H54 (cell line): ENCODE results near the gene TCF19.

ENCODE experiments used
- DNase-seq: peaks from one replicate; pipeline ENCODE4 v3.0.0; 2011; ENCODE audit warnings: low spot score, mixed read lengths; ENCODE audit not compliant: insufficient read length
- FAIRE-seq: peaks from 3 replicates; lab custom pipeline; 2011; peaks lifted over from hg19 to GRCh38; lab: Jason Lieb, UNC
- POLR2A ChIP-seq: IDR thresholded peaks from 2 replicates; pipeline ENCODE4 v1.6.1; 2011; ENCODE audit warnings: low read depth, mild to moderate bottlenecking, low read length

The TCF19 gene

DNA sequence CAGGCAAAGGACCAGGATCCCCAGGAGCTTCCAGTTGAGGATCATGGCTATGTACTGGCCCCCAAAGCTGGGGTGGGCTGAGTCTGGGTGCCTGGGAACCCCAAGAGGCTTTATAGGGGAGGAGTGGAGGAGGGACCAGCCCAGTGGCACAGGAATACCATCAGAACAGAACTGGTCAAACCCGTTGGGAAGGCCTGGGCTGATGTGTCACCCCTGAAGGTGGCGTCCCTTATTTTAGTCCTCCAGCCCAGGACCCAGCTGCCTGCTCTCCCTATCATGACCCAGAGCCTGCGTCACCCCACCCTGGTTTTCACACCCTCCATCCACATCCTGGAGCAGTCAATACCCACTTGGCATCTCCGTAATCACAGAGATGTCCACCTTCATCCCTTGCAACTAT, 19.4 kb upstream of the TCF19 start, which contains the start of gene PSORS1C2:
Gene PSORS1C2 (minus strand): TSS at position 85 of the 400 bp plus-strand sequence. CDS start 40 bp downstream, at position 45.
- no peak for DNase-seq
- no peak for FAIRE-seq
- TF ChIP-seq POLR2A, result no peak

DNA sequence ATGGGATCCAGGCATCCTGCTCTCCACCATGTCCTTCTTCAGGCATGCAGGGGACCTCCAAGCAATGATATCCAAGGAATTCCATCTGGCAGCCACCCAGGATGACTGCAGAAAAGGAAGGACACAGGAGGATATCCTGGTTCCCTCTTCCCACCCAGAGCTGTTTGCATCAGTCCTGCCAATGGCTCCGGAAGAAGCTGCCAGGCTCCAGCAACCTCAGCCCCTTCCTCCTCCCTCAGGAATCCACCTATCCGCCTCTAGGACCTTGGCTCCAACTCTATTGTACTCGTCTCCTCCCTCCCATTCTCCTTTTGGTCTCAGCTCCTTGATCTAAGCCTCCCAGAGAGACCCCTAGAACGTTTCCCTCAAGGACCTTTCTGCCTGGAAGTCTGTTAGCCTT, 18.8 kb upstream of the TCF19 start:
- no peak for TF ChIP-seq POLR2A
- FAIRE-seq, result no peak
- DNase-seq, result no peak

DNA sequence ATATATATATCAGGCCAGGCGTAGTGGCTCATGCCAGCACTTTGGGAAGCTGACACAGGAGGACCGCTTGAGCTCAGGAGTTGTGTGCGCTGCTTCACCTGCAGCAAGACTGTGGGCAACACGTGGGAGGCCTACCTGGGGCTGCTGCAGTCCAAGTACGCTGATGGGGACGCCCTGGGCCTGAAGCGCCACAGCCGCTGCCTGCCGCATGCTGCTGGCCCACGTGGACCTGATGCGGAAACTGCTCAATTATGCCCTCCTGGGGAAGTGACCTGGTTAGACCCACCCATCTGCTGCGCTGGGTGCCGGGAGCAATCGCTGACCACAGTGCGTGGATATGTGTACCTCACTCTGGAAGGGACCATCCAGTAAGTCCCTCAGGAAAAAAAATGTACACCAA, 17.7 kb upstream of the TCF19 start:
- FAIRE-seq (no peak), DNase-seq (no peak)
- no peak for TF ChIP-seq POLR2A

DNA sequence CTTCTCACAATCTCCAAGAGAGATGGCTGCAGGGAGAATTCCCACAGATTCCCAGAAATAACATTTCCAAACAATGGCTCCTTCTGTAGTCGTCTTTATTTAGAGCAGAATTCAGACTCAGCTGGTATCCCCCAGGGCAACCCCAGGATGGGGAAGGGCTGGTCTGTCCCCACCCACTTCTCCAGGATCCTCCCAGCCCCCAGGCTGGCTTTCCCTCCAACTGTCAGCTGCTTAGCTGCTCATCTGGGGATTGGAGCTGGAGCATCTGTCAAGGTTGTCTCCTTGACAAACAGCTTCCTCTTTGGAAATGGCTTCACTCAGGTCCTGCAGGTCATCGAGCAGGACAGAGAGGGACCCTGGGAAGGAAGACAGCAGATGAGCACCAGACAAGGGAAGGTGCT, 16.0 kb upstream of the TCF19 start:
- no peak for DNase-seq
- no peak for TF ChIP-seq POLR2A
- FAIRE-seq, result no peak

DNA sequence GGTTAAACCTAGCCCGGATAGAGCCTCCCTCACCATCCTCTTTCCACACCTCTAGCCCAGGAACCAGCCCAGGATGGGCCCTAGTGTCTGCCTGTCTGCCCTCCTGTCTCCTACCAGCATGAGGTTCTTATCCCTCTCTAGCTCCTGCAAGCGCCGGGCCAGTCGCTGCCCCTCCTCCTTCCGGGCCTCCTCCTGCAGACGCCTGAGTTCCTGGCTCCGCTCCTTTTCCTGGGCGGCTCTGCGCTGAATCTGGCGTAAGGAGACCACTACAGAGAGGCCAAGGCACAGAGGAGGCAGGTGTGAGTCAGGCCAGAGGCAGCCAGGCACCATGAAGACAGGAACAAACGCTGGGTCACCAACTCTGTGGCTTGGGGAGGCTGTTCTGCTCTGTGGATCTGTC, 15.2 kb upstream of the TCF19 start:
- DNase-seq, result peak; percentile 46
- FAIRE-seq, result no peak

DNA sequence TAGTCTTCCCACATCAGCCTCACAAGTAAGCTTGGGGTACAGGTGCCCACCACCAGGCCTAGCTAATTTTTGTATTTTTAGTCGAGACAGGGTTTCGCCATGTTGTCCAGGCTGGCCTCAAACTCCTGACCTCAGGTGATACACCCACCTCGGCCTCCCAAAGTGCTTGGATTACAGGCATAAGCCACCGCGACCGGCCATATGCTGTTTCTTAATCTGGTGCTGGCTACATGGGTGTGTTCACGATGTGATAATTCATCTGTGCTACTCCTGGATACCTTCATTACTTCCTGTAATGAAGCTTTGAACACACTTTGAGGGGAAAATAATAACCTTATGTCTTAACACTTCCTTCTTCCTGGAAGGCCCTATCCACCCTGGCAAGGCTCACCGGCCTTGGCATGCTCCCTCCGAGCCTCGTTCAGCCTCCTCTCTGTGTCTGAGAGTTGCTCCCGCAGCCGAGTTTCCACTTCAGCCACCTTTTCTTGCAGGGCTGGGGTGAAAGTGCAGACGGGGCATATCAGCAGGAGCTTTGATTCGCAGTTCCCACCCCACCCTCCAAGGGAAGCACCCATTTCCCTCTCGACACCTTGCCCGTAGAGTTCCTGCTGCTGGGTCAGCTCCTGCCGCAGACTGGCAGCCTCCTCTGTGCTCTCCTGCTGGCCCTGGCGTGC, 14.0 kb upstream of the TCF19 start:
- TF ChIP-seq POLR2A, result no peak
- FAIRE-seq (no peak), DNase-seq (no peak)

More for the DNA sequence above, 15.2 kb upstream of the TCF19 start:
- TF ChIP-seq POLR2A, result no peak

DNA sequence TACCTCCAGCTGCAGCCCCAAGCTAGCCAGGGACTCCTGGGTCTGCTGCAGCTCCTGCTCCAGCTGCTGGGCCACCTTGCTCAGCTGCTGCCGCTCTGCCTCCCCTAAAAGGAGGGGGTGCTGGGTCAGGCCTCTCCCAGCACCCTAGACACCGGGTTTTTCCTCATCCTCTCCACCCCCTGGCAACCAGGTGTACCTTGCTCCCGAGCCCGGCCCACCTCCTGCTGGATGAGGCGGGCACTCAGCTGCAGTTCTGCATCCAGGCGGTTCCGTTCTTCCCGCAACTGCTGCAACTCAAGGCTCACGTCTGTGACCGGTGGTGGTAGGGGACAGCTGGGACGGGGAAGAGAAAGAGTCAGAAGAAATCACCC, 13.4 kb upstream of the TCF19 start:
- FAIRE-seq (no peak), DNase-seq (no peak)
- no peak for TF ChIP-seq POLR2A

DNA sequence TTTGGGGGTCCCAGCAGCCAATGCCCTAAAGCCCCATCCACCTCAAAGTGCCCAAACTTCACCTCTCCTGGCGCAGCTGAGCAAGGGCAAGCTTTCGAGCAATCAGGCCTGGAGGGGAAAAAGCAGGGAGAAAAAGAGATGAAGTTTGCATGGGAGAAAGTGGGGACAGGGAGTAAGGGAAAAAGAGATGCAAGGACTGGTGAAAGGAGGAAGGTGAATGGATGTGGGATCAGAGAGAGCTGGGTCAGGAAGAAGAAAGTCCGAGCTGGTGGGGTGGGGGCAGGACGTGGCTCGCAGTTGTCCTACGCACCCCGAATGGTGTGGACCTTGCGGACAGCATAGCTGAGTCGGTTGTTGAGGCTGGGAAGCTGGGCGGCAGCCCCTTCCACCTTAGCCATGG, 13.0 kb upstream of the TCF19 start:
- DNase-seq (no peak), FAIRE-seq (no peak)
- TF ChIP-seq POLR2A, result no peak

DNA sequence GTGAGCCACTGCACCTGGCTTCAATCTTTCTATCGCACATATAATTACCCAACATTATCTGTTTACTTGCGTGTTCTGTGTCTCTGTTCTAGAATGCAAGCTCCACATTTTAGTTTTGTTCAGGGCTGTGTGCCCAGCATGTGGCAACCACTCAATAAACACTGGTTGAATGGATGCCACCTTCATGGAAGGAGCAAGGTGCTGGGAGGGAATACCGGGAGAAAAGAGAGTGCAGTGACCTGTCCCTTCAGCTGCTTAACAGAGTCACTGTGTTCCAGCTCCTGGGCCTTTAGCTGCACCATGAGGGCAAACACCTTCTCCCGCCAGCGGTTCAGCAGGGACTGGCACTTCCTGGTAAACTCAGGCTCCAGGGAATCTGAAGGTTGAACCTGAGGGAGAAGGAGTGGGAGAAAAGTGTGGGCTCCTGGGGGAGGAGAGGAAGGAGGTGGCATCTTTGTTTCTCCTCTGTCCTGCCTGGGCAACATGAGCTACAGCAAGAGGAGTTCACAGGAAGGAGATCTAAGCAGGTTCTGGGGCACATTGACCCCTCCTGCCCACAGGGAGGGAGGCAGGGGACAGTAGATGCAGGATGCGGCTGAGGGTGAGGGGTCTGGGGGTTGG, 8.5 kb upstream of the TCF19 start:
- FAIRE-seq (no peak), DNase-seq (no peak)
- no peak for TF ChIP-seq POLR2A

DNA sequence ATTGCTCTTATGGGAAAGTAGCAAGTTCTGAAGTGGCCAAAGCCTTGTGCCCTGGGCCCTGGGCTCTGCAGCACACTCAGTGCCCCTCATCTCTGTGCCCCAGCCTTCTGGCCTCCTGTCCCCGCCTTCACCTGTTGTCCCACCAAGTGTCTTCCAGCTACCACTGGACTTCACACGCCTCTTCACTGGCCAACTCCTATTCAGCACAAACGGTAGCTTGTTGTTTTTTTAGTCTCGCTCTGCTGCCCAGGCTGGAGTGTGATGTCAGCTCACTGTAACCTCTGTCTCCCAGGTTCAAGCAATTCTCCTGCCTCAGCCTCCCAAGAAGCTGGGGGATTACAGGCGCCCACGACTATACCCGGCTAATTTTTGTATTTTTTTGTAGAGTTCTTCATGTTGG, 5.6 kb upstream of the TCF19 start:
- TF ChIP-seq POLR2A, result no peak
- DNase-seq (no peak), FAIRE-seq (no peak)

DNA sequence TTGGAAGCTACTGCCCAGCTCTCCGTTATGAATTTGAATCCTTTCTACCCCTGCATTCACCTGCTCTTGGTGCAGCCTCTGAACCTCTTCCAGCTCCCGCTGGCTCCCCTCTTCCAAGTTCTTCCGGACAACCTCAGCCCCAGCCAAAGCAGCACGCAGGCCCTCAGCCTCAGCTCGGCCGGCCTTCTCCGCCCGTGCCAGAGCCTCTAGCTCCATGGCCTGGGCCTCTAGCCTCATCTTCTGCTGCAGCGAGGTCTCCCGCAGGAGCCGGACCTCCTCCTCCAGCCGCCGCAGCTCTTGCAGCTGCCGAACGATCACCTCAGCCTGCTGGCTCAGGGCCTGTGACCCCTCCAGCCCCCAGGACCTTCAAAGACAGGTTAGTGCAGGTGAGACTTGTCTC, 4.0 kb upstream of the TCF19 start:
- no peak for DNase-seq
- TF ChIP-seq POLR2A, result no peak
- no peak for FAIRE-seq

DNA sequence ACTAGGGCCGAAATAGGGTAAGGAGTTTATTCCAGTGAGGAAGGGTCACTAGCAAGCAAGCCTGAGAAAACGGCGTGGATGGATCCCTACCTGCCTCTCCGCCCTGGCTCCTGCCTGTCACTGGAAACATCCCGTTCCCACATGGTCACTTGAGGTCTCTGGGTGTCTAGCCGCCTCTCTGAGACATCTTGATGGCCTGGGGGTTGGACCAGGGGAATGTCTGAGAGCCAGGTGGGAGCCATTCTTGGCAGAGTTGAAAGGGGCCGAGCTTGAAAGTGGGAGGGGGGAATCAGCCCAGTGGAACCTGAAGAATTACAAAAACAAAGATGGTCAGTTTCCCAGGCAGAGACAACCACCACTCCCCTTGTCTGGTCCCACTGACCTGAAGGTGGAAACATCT, 1.7 kb upstream of the TCF19 start:
- no peak for TF ChIP-seq POLR2A
- no peak for DNase-seq
- FAIRE-seq, result no peak

DNA sequence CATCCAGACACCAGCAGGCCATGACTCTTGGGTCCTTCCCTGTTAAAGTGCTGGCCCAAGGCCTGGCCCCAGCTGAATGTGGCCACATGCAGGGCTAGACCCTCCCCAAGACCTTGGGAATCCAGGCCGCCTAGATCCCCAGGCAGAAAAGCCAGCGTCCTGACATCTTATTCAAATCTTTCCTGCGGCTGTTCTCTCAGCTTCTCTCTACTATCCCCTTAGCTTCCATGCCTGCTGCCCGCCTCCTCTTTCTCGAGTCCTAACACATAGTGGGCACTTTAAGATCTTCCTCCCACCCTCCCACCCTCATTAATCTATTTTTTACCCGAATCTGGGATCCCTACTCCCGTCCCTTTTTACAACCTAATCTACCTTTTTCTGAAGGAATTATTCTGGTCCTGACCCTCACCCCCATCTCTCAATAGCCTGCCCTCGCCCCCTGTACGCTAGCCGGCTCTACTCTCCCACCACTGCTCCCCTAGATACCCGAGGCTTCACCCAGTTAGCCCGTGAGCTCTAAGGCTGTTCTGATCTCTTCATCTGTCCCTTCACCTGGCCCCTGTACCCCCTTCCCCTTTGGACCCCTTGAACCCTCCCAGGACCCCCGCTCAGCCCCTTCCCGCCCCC, 763 bp upstream of the TCF19 start, which contains the start of gene CCHCR1:
Gene CCHCR1 (minus strand): TSS at position 290 of the 627 bp plus-strand sequence. CDS start 202 bp downstream, at position 88.
- no peak for DNase-seq
- no peak for FAIRE-seq
- no peak for TF ChIP-seq POLR2A
